Adrenal gland (tissue), 12 donors: ENCODE measurements around the gene DUS1L. TPM values are rescaled to one million over a fixed set of nuclear protein-coding genes. Genes with fewer than 3 reads are reported as not detected.
A peak's percentile ranks its signal among the peaks of the same experiment; 100 is the strongest.

Source experiments
- DNase-seq, 7 donors: peaks; one replicate each; pipeline ENCODE4 v3.0.0-alpha.2; 2019 to 2020
- H3K27ac ChIP-seq, 5 donors: fragments of 200-600 bp; sonication (generic) in 4 of 5; 1 replicate in 3 of 5; 2 replicates in 2 of 5; pipeline versions ENCODE4 v1.5.1 to v1.8.0; 2016 to 2020; ENCODE audit warnings: mild to moderate bottlenecking in 1 of 5
- H3K27me3 ChIP-seq: fragments of 200-600 bp; 2 replicates; pipeline ENCODE4 v1.8.0; 2021
- H3K36me3 ChIP-seq, 2 donors: fragments of 200-600 bp; replicated peaks in 1 of 2; 1 replicate in 1 of 2; 2 replicates in 1 of 2; pipeline versions ENCODE4 v1.5.1 to v1.8.0; 2018 to 2022
- H3K4me1 ChIP-seq, 2 donors: fragments of 200-600 bp; replicated peaks in 1 of 2; 1 replicate in 1 of 2; 2 replicates in 1 of 2; pipeline versions ENCODE4 v1.5.1 to v1.8.0; 2018 to 2021
- H3K4me3 ChIP-seq, 4 donors: fragments of 200-600 bp; sonication (generic) in 3 of 4; one replicate each; pipeline ENCODE4 v1.5.1; 2016 to 2018
- H3K9me3 ChIP-seq, 3 donors: fragments of 200-600 bp; sonication (generic) in 1 of 3; replicated peaks in 1 of 3; 1 replicate in 2 of 3; 2 replicates in 1 of 3; pipeline versions ENCODE4 v1.5.1 to v1.8.0; 2016 to 2021
- CTCF ChIP-seq, 6 experiments: fragments of 450-650 bp in 4 of 6; fragments of 200-600 bp in 2 of 6; sonication (generic) in 1 of 6; IDR thresholded peaks; 1 replicate in 5 of 6; 2 replicates in 1 of 6; pipeline versions ENCODE4 v1.5.1 to v1.8.0; 2016 to 2021; ENCODE audit warnings: antibody characterized with exemption in 6 of 6, mild to moderate bottlenecking in 2 of 6, moderate library complexity in 1 of 6
- POLR2A ChIP-seq, 2 donors: fragments of 450-650 bp; IDR thresholded peaks; one replicate each; pipeline ENCODE4 v1.6.1; 2017; ENCODE audit warnings: antibody characterized with exemption in 2 of 2, mild to moderate bottlenecking in 2 of 2, moderate library complexity in 1 of 2
- WGBS, 4 donors: extraction: QIAGEN DNeasy Blood & Tissue Kit in 2 of 4; methylation state at CpG; one replicate each; pipeline versions ENCODE4 v1.1.5 to v1.1.7; 2013 to 2017; 5-methylcytosine and 5-hydroxymethylcytosine counted together
- intact Hi-C, 2 donors: fragments of 100-400 bp; cut with DNase I; formaldehyde crosslinking; loops; one replicate each; pipeline versions ENCODE4 v1.14.1 to v1.15.0; 2022 to 2023
- polyA plus RNA-seq, 3 donors: library from polyadenylated mRNA; stranded (reverse); fragments of 200-250 nt in 2 of 3; fragments of 350-450 nt in 1 of 3; fragmentation: Illumina TruSeq in 1 of 3; extraction: RNeasy Lipid Tissue Mini Kit (QIAGEN cat#74804) in 1 of 3; gene quantifications; one replicate each; pipeline ENCODE4 v1.2.3, GENCODE V29; 2013 to 2014
- total RNA-seq, 9 donors: library from RNA; depleted of rRNA in 4 of 9; stranded (reverse); fragments of >200 nt in 4 of 9; fragments of 120-200 nt in 1 of 9; fragmentation: NEBNext Ultra II Directional in 1 of 9; extraction: Animal tissue kit (Norgen Biotek cat#: 25700) in 1 of 9; gene quantifications; one replicate each; pipeline versions ENCODE4 v1.1.0 to v1.2.4, GENCODE V29; 2013 to 2023
- donor health status: healthy with polysubstance abuse.
- donor health status: Bipolar disorder and iron deficiency.
- donor health status: DM: yes; HTN: yes; CAD: no.
- donor health status: DM: no; HTN: no; CAD: no.
- donor health status: DM: no; HTN: no; CAD: no.
- donor health status: DM: yes; HTN: yes; CAD: no.

The DUS1L gene
- total and polyA plus RNA-seq, 12 donors, result 38.5 to 397 (median 75.7) TPM

GRCh38 chr17:82053556-82054263 is 11.9 kb downstream of the DUS1L start:
- WGBS, 4 donors, result 89 to 95% (median 93%) methylated on average over 19 to 28 of the region's 28 CpGs
- intact Hi-C loops, result no loop called here
- H3K36me3 ChIP-seq, result peaks cover 0 to 71% of the 10 kb centered on the region in 2 donors
- no peak overlapping the region for H3K4me3 ChIP-seq
- H3K27me3 ChIP-seq, result no peaks in the 10 kb centered on the region
- peak in 2 of 7 donors; percentile 5 to 20 for DNase-seq
- no peak for TF ChIP-seq CTCF (IDR thresholded peaks at IDR 0.05)
- no peak for TF ChIP-seq POLR2A (IDR thresholded peaks at IDR 0.05)
- peaks cover 28 to 35% of the 10 kb centered on the region in 2 donors for H3K4me1 ChIP-seq
- H3K27ac ChIP-seq, result no peak overlapping the region
- H3K9me3 ChIP-seq, result no peaks in the 10 kb centered on the region

- Histone ChIP-seq H3K4me3 (peak overlapping the region in 1 of 4 donors; percentile 97), H3K36me3 (peaks cover 0 to 70% of the 10 kb centered on the region in 2 donors)
- intact Hi-C loops, result no loop called here
Measured at GRCh38 chr17:82053130-82053529, 12.5 kb downstream of the DUS1L start.

GRCh38 chr17:82052638-82053059 is 13.0 kb downstream of the DUS1L start:
- peaks cover 0 to 68% of the 10 kb centered on the region in 2 donors for H3K36me3 ChIP-seq
- WGBS, 4 donors, result 18 to 67% (median 31%) methylated on average over 2 to 19 of the region's 19 CpGs

More at GRCh38 chr17:82053130-82053529, 12.5 kb downstream of the DUS1L start:
- Histone ChIP-seq H3K9me3 (no peaks in the 10 kb centered on the region), H3K4me1 (peaks cover 28 to 35% of the 10 kb centered on the region in 2 donors), H3K27me3 (no peaks in the 10 kb centered on the region), H3K27ac (no peak overlapping the region)
- 84 to 95% (median 85%) methylated on average over 9 to 19 of the region's 19 CpGs for WGBS, 4 donors
- DNase-seq, result peak in 2 of 7 donors; percentile 6 to 18
- TF ChIP-seq CTCF (IDR thresholded peaks at IDR 0.05) (no peak), POLR2A (IDR thresholded peaks at IDR 0.05) (no peak)

More at GRCh38 chr17:82052638-82053059, 13.0 kb downstream of the DUS1L start:
- peak in 1 of 7 donors; percentile 8 for DNase-seq
- Histone ChIP-seq H3K4me1 (peaks cover 25 to 31% of the 10 kb centered on the region in 2 donors), H3K27ac (no peak overlapping the region), H3K4me3 (peak overlapping the region in 3 of 4 donors; percentile 35 to 97 (median 58)), H3K9me3 (no peaks in the 10 kb centered on the region), H3K27me3 (no peaks in the 10 kb centered on the region)
- TF ChIP-seq POLR2A (IDR thresholded peaks at IDR 0.05) (no peak), CTCF (IDR thresholded peaks at IDR 0.05) (no peak)
- intact Hi-C loops, result no loop called here
